AG10803 (cell line): ENCODE results near the gene MARCHF2.
A peak's percentile ranks its signal among the peaks of the same experiment; 100 is the strongest.
"Not testable (repeated sequence)": the region's sequence is repeated elsewhere in the genome, so short reads cannot be mapped to it uniquely, and the experiment has no call there.

Experiments used
- DNase-seq: peaks from one replicate; pipeline ENCODE4 v3.0.0; 2010; ENCODE audit warnings: low read depth
- H3K4me3 ChIP-seq: 2 replicates; pipeline ENCODE4 v1.5.1; 2011; ENCODE audit warnings: mild to moderate bottlenecking, low read length, control low read depth
- TF ChIP-seq, protein P1 (sequence below): conservative IDR thresholded peaks from 2 replicates; pipeline ENCODE4 v1.5.1; 2011; ENCODE audit warnings: mild to moderate bottlenecking, low read length, control low read depth, inconsistent platforms

The MARCHF2 gene

GRCh38 chr19:8429044-8429443 lies 15.9 kb downstream of the MARCHF2 start:
- TF ChIP-seq, protein P1, sequence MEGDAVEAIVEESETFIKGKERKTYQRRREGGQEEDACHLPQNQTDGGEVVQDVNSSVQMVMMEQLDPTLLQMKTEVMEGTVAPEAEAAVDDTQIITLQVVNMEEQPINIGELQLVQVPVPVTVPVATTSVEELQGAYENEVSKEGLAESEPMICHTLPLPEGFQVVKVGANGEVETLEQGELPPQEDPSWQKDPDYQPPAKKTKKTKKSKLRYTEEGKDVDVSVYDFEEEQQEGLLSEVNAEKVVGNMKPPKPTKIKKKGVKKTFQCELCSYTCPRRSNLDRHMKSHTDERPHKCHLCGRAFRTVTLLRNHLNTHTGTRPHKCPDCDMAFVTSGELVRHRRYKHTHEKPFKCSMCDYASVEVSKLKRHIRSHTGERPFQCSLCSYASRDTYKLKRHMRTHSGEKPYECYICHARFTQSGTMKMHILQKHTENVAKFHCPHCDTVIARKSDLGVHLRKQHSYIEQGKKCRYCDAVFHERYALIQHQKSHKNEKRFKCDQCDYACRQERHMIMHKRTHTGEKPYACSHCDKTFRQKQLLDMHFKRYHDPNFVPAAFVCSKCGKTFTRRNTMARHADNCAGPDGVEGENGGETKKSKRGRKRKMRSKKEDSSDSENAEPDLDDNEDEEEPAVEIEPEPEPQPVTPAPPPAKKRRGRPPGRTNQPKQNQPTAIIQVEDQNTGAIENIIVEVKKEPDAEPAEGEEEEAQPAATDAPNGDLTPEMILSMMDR = no peak
- no peak for DNase-seq

DNA sequence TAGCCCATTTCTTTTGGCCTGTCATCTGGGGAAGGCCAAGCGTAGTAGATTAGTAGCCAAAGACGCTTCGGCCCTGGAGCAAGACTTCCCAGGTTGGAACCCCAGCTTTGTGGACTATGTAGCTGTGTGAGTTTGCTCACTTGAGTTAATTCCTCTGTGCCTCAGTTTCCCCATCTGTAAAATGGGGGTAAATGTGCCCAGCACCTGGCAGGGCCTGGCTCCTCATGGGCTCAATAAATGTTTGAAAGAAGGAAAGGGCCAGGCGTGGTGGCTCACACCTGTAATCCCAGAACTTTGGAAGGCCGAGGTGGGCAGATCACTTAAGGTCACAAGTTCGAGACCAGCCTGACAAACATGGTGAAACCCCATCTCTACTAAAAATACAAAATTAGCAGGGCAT lies 16.7 kb downstream of the MARCHF2 start:
- H3K4me3 ChIP-seq = no peak overlapping the region
- DNase-seq = no peak
- TF ChIP-seq, protein P1 = no peak

More at GRCh38 chr19:8429044-8429443, 15.9 kb downstream of the MARCHF2 start:
- H3K4me3 ChIP-seq = no peak overlapping the region

DNA sequence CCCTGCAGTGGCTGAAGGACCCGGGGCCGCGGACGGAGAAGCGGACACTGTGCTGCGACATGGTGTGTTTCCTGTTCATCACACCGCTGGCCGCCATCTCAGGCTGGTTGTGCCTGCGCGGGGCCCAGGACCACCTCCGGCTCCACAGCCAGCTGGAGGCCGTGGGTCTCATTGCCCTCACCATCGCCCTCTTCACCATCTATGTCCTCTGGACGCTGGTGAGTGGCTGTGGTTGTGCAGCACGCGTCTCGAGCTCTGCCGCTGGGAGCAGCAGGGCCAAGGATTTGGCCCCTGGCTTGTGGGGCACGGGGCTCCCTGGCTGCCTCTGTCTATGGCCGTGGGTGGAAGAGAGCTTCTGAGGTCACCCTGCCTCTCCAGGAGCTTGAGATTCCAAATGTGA lies 17.5 kb downstream of the MARCHF2 start:
- TF ChIP-seq, protein P1 = no peak
- DNase-seq = no peak
- no peak overlapping the region for H3K4me3 ChIP-seq

DNA sequence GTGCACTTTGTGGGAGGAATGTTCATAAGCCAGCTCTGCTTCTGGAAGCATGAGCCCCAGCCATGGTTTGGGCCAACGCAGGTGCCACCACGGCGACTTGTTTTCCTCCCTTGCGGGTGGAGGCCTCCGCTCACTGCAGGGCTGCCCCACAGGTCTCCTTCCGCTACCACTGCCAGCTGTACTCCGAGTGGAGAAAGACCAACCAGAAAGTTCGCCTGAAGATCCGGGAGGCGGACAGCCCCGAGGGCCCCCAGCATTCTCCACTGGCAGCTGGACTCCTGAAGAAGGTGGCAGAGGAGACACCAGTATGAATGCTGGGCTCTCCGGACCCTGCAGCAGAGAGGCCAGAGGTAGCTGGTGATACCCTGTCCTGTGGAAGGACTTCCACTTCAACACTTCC lies 25.1 kb downstream of the MARCHF2 start:
- no peak for DNase-seq
- H3K4me3 ChIP-seq = no peak overlapping the region
- TF ChIP-seq, protein P1 = no peak

GRCh38 chr19:8441725-8442544 lies 28.8 kb downstream of the MARCHF2 start:
- DNase-seq = no peak
- TF ChIP-seq, protein P1 = no peak
- no peak overlapping the region for H3K4me3 ChIP-seq

GRCh38 chr19:8444140-8444676 lies 31.1 kb downstream of the MARCHF2 start:
- DNase-seq = not testable (repeated sequence)
- H3K4me3 ChIP-seq = peak overlapping the region; percentile 61

DNA sequence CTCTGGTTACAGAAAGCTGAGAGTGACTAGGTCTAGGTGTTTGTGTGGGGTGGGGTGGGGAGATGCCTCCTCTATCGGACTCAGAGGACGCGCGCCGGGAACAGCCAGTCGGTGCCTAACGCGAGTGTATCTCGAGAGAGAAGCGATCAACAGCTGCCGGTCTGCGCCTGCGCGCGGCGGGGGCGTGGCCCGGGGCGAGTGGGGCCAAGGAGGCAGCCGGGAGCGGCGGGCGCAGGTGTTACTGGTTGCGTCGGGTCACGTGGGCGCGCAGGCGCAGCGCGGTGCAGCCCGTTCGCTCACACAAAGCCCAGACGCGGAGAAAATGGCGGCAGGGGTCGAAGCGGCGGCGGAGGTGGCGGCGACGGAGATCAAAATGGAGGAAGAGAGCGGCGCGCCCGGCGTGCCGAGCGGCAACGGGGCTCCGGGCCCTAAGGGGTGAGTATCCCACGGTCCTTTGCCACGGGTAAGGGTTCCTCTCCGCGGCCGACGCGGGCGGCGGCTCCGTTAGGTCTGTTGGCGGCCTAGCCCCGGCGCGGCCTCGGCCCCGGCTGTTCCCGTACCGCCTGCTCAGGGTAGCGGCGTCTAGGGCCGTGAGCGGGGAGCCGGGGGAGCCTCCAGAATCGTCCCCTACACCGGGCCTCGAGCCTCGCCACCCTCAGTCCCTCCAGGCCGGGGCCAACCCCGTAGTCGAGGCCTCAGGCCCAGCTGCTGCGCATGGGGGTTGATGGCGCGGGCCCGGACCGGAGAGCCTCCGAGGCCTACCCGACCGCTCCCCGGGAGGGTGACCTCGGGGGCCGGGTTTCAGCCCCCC lies 31.8 kb downstream of the MARCHF2 start, which contains the start of gene HNRNPM:
Gene HNRNPM, plus strand, starts transcription at position 299 of the 811 bp plus-strand sequence. Its CDS starts 24 bp downstream, at position 323.
- peak; percentile 96 for DNase-seq
- peak within 1 kb of the TSS; percentile 83 for H3K4me3 ChIP-seq
- TF ChIP-seq, protein P1 = no peak
